ENCODE data around the gene LSAMP.
"Not testable (repeated sequence)": the region's sequence is repeated elsewhere in the genome, so short reads cannot be mapped to it uniquely, and the experiment has no call there.

The LSAMP gene

GRCh38 chr3:116230431-116231020 lies 214.8 kb downstream of the LSAMP start:
- DNase-seq: no peak

GRCh38 chr3:116226266-116226665 lies 219.0 kb downstream of the LSAMP start:
- DNase-seq: no peak

- no peak for DNase-seq
These were observed 228.5 kb downstream of the LSAMP start for GRCh38 chr3:116216761-116217160.

GRCh38 chr3:116211901-116212300 lies 233.4 kb downstream of the LSAMP start:
- DNase-seq: no peak

GRCh38 chr3:116208830-116209229 lies 236.5 kb downstream of the LSAMP start:
- not testable (repeated sequence) for DNase-seq

- no peak for DNase-seq
These were observed 244.2 kb downstream of the LSAMP start for GRCh38 chr3:116200956-116201690.

- DNase-seq: no peak
These were observed 246.2 kb downstream of the LSAMP start for GRCh38 chr3:116199063-116199462.

GRCh38 chr3:116198087-116198486 lies 247.2 kb downstream of the LSAMP start:
- DNase-seq: no peak

- no peak for DNase-seq
These were observed 252.8 kb downstream of the LSAMP start for GRCh38 chr3:116192464-116192863.

GRCh38 chr3:116191409-116191808 lies 253.9 kb downstream of the LSAMP start:
- DNase-seq: no peak

- no peak for DNase-seq
These were observed 255.2 kb downstream of the LSAMP start for GRCh38 chr3:116190095-116190494.

- DNase-seq: no peak
These were observed 257.0 kb downstream of the LSAMP start for GRCh38 chr3:116188231-116188785.

GRCh38 chr3:116186049-116186448 lies 259.2 kb downstream of the LSAMP start:
- no peak for DNase-seq

- DNase-seq: no peak
These were observed 264.1 kb downstream of the LSAMP start for GRCh38 chr3:116181159-116181558.

- DNase-seq: peak in 1 of 2 experiments; percentile 3
These were observed 266.2 kb downstream of the LSAMP start for GRCh38 chr3:116179091-116179490.

- no peak for DNase-seq
These were observed 268.2 kb downstream of the LSAMP start for GRCh38 chr3:116176974-116177555.

GRCh38 chr3:116166121-116166520 lies 279.2 kb downstream of the LSAMP start:
- no peak for DNase-seq

GRCh38 chr3:116165641-116166040 lies 279.6 kb downstream of the LSAMP start:
- no peak for DNase-seq

GRCh38 chr3:116165135-116165534 lies 280.2 kb downstream of the LSAMP start:
- no peak for DNase-seq

GRCh38 chr3:116164039-116164438 lies 281.2 kb downstream of the LSAMP start:
- DNase-seq: no peak

GRCh38 chr3:116161575-116162525 lies 283.4 kb downstream of the LSAMP start:
- no peak for DNase-seq

- DNase-seq: no peak
These were observed 284.7 kb downstream of the LSAMP start for GRCh38 chr3:116160594-116160993.

GRCh38 chr3:116155841-116156240 lies 289.4 kb downstream of the LSAMP start:
- DNase-seq: no peak

All from Kasumi-1 (cell line).